ENCODE results near the gene ING4.
A peak's percentile ranks its signal among the peaks of the same experiment; 100 is the strongest.

ING4 gene

GRCh38 chr12:6676962-6677361, 14.0 kb upstream of the ING4 start:
- Histone ChIP-seq H3K4me1 (ENCODE audit: insufficient read depth, low read length) (no peaks in the 10 kb centered on the region), H3K4me3 (ENCODE audit: low read depth in 1 of 2, low read length in 2 of 2) (no peak overlapping the region), H3K36me3 (ENCODE audit: insufficient read depth, low read length) (peaks cover 77% of the 10 kb centered on the region)

GRCh38 chr12:6672143-6672542, 9.2 kb upstream of the ING4 start:
- no peaks in the 10 kb centered on the region for H3K9me3 ChIP-seq (ENCODE audit: low read length)
- peaks cover 96% of the 10 kb centered on the region for H3K36me3 ChIP-seq (ENCODE audit: insufficient read depth, low read length)
- H3K4me3 ChIP-seq (ENCODE audit: low read depth in 1 of 2, low read length in 2 of 2), result no peak overlapping the region
- no peak overlapping the region for H3K27ac ChIP-seq (ENCODE audit: low read depth, low read length)
- no peak overlapping the region for H3K9ac ChIP-seq (ENCODE audit: low read length)
- H3K27me3 ChIP-seq (ENCODE audit: control insufficient read depth in 1 of 2, insufficient read depth in 2 of 2, low read length in 2 of 2), result no peaks in the 10 kb centered on the region
- no peaks in the 10 kb centered on the region for H3K4me1 ChIP-seq (ENCODE audit: insufficient read depth, low read length)

More at GRCh38 chr12:6676962-6677361, 14.0 kb upstream of the ING4 start:
- Histone ChIP-seq H3K9me3 (ENCODE audit: low read length) (no peaks in the 10 kb centered on the region), H3K27ac (ENCODE audit: low read depth, low read length) (no peak overlapping the region), H3K9ac (ENCODE audit: low read length) (no peak overlapping the region), H3K27me3 (ENCODE audit: control insufficient read depth in 1 of 2, insufficient read depth in 2 of 2, low read length in 2 of 2) (no peaks in the 10 kb centered on the region)

DNA sequence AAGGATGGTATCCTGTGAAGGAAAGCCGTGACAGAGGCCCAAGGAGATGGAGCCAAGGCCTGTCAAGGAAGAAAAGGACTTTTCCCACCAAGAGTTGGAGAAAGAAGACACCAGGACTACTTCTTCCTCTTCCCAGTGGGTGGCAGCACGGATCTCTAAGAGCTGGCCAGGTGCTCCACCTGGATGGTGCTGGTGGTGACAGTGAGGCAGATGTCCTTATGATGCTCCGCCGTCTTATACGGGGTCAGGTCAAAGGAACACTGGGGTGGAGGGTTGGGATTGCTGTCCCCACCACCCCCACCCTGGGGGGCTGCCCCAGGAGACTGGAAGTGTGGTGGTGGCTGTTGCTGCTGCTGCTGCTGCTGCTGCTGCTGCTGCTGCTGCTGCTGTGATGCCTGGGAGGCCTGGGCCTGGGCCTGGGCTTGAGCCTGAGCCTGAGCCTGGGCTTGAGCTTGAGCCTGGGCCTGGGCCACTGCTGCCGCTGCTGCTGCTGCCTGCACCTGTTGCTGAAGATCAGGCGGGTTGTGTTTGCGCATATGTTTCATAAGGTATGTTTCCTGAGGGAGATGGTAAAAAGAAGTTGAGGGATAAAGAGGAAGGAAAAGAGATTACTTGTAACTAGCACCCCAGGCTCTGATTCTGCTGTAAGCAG, 4.8 kb upstream of the ING4 start:
- Histone ChIP-seq H3K27ac (ENCODE audit: low read depth, low read length) (no peak overlapping the region), H3K9me3 (ENCODE audit: low read length) (no peaks in the 10 kb centered on the region), H3K36me3 (ENCODE audit: insufficient read depth, low read length) (peaks cover 57% of the 10 kb centered on the region), H3K4me1 (ENCODE audit: insufficient read depth, low read length) (no peaks in the 10 kb centered on the region), H3K27me3 (ENCODE audit: control insufficient read depth in 1 of 2, insufficient read depth in 2 of 2, low read length in 2 of 2) (no peaks in the 10 kb centered on the region), H3K9ac (ENCODE audit: low read length) (no peak overlapping the region), H3K4me3 (ENCODE audit: low read depth in 1 of 2, low read length in 2 of 2) (no peak overlapping the region)

GRCh38 chr12:6666211-6666610, 3.3 kb upstream of the ING4 start:
- Histone ChIP-seq H3K36me3 (ENCODE audit: insufficient read depth, low read length) (peaks cover 42% of the 10 kb centered on the region), H3K4me1 (ENCODE audit: insufficient read depth, low read length) (peaks cover 12% of the 10 kb centered on the region), H3K9ac (ENCODE audit: low read length) (no peak overlapping the region), H3K4me3 (ENCODE audit: low read depth in 1 of 2, low read length in 2 of 2) (no peak overlapping the region), H3K9me3 (ENCODE audit: low read length) (no peaks in the 10 kb centered on the region), H3K27me3 (ENCODE audit: control insufficient read depth in 1 of 2, insufficient read depth in 2 of 2, low read length in 2 of 2) (no peaks in the 10 kb centered on the region), H3K27ac (ENCODE audit: low read depth, low read length) (no peak overlapping the region)

DNA sequence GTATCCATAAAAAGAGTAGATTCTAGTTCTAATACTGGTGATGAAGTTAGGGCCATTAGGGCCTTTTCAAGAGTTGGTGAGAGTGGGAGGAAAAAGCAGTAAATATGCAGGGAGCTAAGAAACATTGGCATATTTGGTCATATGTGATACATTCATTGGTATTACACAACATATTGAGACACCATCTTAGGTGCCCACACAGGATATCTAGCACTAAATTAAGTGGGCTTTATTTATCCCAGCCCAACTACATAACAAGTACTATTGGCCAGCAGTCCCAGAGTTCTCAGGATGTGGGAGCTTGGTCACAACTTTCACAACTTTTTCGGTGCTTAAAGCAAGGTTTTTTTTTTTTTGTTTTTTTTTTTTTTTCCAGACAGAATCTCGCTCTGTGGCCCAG, 2.0 kb upstream of the ING4 start:
- Histone ChIP-seq H3K9me3 (ENCODE audit: low read length) (no peaks in the 10 kb centered on the region), H3K9ac (ENCODE audit: low read length) (no peak overlapping the region), H3K36me3 (ENCODE audit: insufficient read depth, low read length) (peaks cover 29% of the 10 kb centered on the region), H3K4me3 (ENCODE audit: low read depth in 1 of 2, low read length in 2 of 2) (no peak overlapping the region), H3K27me3 (ENCODE audit: control insufficient read depth in 1 of 2, insufficient read depth in 2 of 2, low read length in 2 of 2) (no peaks in the 10 kb centered on the region), H3K27ac (ENCODE audit: low read depth, low read length) (no peak overlapping the region), H3K4me1 (ENCODE audit: insufficient read depth, low read length) (peaks cover 12% of the 10 kb centered on the region)

DNA sequence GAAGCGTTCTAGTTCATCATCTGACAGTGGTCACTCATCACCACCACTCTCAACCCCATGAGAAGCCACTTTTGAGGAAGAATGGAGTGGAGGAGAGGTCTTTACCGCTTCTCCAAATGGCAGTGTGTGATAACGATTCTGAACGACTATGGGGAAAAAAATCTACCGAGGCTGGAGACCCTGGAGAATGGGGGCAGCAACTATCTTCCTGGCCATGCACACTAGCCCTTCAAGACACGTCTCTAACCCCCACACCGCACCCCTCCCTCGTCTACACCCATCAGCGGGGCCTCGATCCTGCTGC, 365 bp downstream of the ING4 start:
- Histone ChIP-seq H3K27ac (ENCODE audit: low read depth, low read length) (peak overlapping the region; percentile 87), H3K4me3 (ENCODE audit: low read depth in 1 of 2, low read length in 2 of 2) (peak overlapping the region; percentile 81 to 86), H3K9ac (ENCODE audit: low read length) (peak overlapping the region; percentile 69), H3K9me3 (ENCODE audit: low read length) (no peaks in the 10 kb centered on the region), H3K36me3 (ENCODE audit: insufficient read depth, low read length) (peaks cover 15% of the 10 kb centered on the region), H3K27me3 (ENCODE audit: control insufficient read depth in 1 of 2, insufficient read depth in 2 of 2, low read length in 2 of 2) (no peaks in the 10 kb centered on the region), H3K4me1 (ENCODE audit: insufficient read depth, low read length) (peaks cover 12% of the 10 kb centered on the region)

- Histone ChIP-seq H3K4me1 (ENCODE audit: insufficient read depth, low read length) (no peaks in the 10 kb centered on the region), H3K9me3 (ENCODE audit: low read length) (no peaks in the 10 kb centered on the region), H3K27me3 (ENCODE audit: control insufficient read depth in 1 of 2, insufficient read depth in 2 of 2, low read length in 2 of 2) (no peaks in the 10 kb centered on the region), H3K9ac (ENCODE audit: low read length) (no peak overlapping the region), H3K4me3 (ENCODE audit: low read depth in 1 of 2, low read length in 2 of 2) (no peak overlapping the region), H3K27ac (ENCODE audit: low read depth, low read length) (no peak overlapping the region), H3K36me3 (ENCODE audit: insufficient read depth, low read length) (peaks cover 60% of the 10 kb centered on the region)
Observed at GRCh38 chr12:6653987-6654386, 8.9 kb downstream of the ING4 start.

- no peaks in the 10 kb centered on the region for H3K9me3 ChIP-seq (ENCODE audit: low read length)
- no peak overlapping the region for H3K27ac ChIP-seq (ENCODE audit: low read depth, low read length)
- no peaks in the 10 kb centered on the region for H3K27me3 ChIP-seq (ENCODE audit: control insufficient read depth in 1 of 2, insufficient read depth in 2 of 2, low read length in 2 of 2)
- H3K4me3 ChIP-seq (ENCODE audit: low read depth in 1 of 2, low read length in 2 of 2), result no peak overlapping the region
- H3K4me1 ChIP-seq (ENCODE audit: insufficient read depth, low read length), result no peaks in the 10 kb centered on the region
- no peak overlapping the region for H3K9ac ChIP-seq (ENCODE audit: low read length)
- H3K36me3 ChIP-seq (ENCODE audit: insufficient read depth, low read length), result peaks cover 57% of the 10 kb centered on the region
Observed at GRCh38 chr12:6653342-6653741, 9.6 kb downstream of the ING4 start.

- peaks cover 59% of the 10 kb centered on the region for H3K36me3 ChIP-seq (ENCODE audit: insufficient read depth, low read length)
- no peaks in the 10 kb centered on the region for H3K9me3 ChIP-seq (ENCODE audit: low read length)
- no peaks in the 10 kb centered on the region for H3K27me3 ChIP-seq (ENCODE audit: control insufficient read depth in 1 of 2, insufficient read depth in 2 of 2, low read length in 2 of 2)
- no peaks in the 10 kb centered on the region for H3K4me1 ChIP-seq (ENCODE audit: insufficient read depth, low read length)
- no peak overlapping the region for H3K4me3 ChIP-seq (ENCODE audit: low read depth in 1 of 2, low read length in 2 of 2)
- H3K9ac ChIP-seq (ENCODE audit: low read length), result no peak overlapping the region
- no peak overlapping the region for H3K27ac ChIP-seq (ENCODE audit: low read depth, low read length)
Observed at GRCh38 chr12:6652391-6652790, 10.5 kb downstream of the ING4 start.

DNA sequence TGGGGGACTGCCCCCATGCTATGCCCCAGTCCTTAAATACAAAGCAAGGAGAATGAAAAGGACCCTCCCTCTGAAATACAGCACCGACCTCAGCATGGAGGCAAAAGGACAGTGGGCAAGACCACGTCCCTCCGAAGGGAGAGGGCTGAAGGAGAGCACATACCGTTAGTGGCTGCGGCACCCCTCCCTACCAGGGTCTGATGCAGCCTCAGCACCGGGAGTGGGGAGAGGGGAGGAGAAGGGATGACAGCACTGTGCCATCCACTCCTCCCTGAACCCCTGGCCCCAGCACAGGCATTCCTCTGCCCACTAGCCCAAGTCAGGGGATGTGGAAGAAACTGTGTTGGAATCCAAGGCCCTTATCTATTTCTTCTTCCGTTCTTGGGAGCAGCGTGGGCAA, 12.1 kb downstream of the ING4 start:
- Histone ChIP-seq H3K4me3 (ENCODE audit: low read depth in 1 of 2, low read length in 2 of 2) (no peak overlapping the region), H3K4me1 (ENCODE audit: insufficient read depth, low read length) (no peaks in the 10 kb centered on the region), H3K36me3 (ENCODE audit: insufficient read depth, low read length) (peaks cover 50% of the 10 kb centered on the region), H3K9ac (ENCODE audit: low read length) (no peak overlapping the region), H3K9me3 (ENCODE audit: low read length) (no peaks in the 10 kb centered on the region), H3K27ac (ENCODE audit: low read depth, low read length) (no peak overlapping the region), H3K27me3 (ENCODE audit: control insufficient read depth in 1 of 2, insufficient read depth in 2 of 2, low read length in 2 of 2) (no peaks in the 10 kb centered on the region)

- Histone ChIP-seq H3K27ac (ENCODE audit: low read depth, low read length) (no peak within 1 kb of the TSS), H3K4me1 (ENCODE audit: insufficient read depth, low read length) (peaks cover 7% of the 10 kb centered on the region)
Observed at GRCh38 chr12:6647083-6647604, 15.8 kb downstream of the ING4 start, which contains the start of gene ACRBP. TSS of gene ACRBP (minus strand) at chr12:6647432. CDS start at chr12:6647366, 66 bp downstream.

More at GRCh38 chr12:6647083-6647604, 15.8 kb downstream of the ING4 start, which contains the start of gene ACRBP:
- Histone ChIP-seq H3K27me3 (ENCODE audit: control insufficient read depth in 1 of 2, insufficient read depth in 2 of 2, low read length in 2 of 2) (no peaks in the 10 kb centered on the region), H3K36me3 (ENCODE audit: insufficient read depth, low read length) (peaks cover 28% of the 10 kb centered on the region), H3K4me3 (ENCODE audit: low read depth in 1 of 2, low read length in 2 of 2) (peak within 1 kb of the TSS; percentile 28 to 56), H3K9ac (ENCODE audit: low read length) (peak within 1 kb of the TSS; percentile 44), H3K9me3 (ENCODE audit: low read length) (no peaks in the 10 kb centered on the region)
